ENCODE measurements around the gene COX18.

GRCh38 chr4:73034896-73035295 is 34.6 kb downstream of the COX18 start:
- TF ChIP-seq CTCF (optimal IDR thresholded peaks at IDR 0.05 in 1 of 3, IDR thresholded peaks at IDR 0.05 in 1 of 3, conservative IDR thresholded peaks at IDR 0.05 in 1 of 3; ENCODE audit: extremely low read depth in 1 of 3, insufficient read depth in 2 of 3, low read length in 3 of 3) (no peak), EZH2 (IDR thresholded peaks at IDR 0.05; ENCODE audit: low read length) (no peak)

Measured in keratinocyte (primary cell).